Neural cell (in vitro differentiated cells): ENCODE results near the gene C1orf35. TPM values are rescaled to one million over a fixed set of nuclear protein-coding genes. Genes with fewer than 3 reads are reported as not detected.

Experiments
- H2AFZ ChIP-seq: fragments of 200-600, 300-800 bp; sonication (generic), shearing (Covaris generic); 2 replicates; pipeline ENCODE4 v1.6.0; 2014; ENCODE audit warnings: low read depth, mild to moderate bottlenecking, antibody characterized with exemption, low read length, moderate library complexity
- H3F3A ChIP-seq: fragments of 200-600 bp; shearing (Covaris generic); 2 replicates; pipeline ENCODE4 v1.6.1; 2016; ENCODE audit warnings: mild to moderate bottlenecking, moderate library complexity, mixed read lengths, antibody characterized with exemption, low read length; ENCODE audit not compliant: insufficient read depth, poor library complexity, severe bottlenecking
- H3K27ac ChIP-seq: fragments of 200-600, 300-800 bp; sonication (generic), shearing (Covaris generic); 2 replicates; pipeline ENCODE4 v1.5.1; 2014; ENCODE audit warnings: mild to moderate bottlenecking, low read length, moderate library complexity
- H3K27me3 ChIP-seq: fragments of 300-800, 200-600 bp; sonication (generic), shearing (Covaris generic); 2 replicates; pipeline ENCODE4 v1.6.0; 2014; ENCODE audit warnings: mild to moderate bottlenecking, low read depth, low read length, moderate library complexity; ENCODE audit not compliant: insufficient read depth
- H3K36me3 ChIP-seq: fragments of 300-800, 200-600 bp; sonication (generic), shearing (Covaris generic); 2 replicates; pipeline ENCODE4 v1.5.1; 2014; ENCODE audit warnings: mild to moderate bottlenecking, antibody characterized with exemption, low read length, moderate library complexity; ENCODE audit not compliant: insufficient read depth
- H3K4me2 ChIP-seq: fragments of 300-800, 200-600 bp; sonication (generic), shearing (Covaris generic); 2 replicates; pipeline ENCODE4 v1.6.0; 2014; ENCODE audit warnings: mild to moderate bottlenecking, low read length
- H3K4me3 ChIP-seq: fragments of 300-800, 200-600 bp; sonication (generic), shearing (Covaris generic); 2 replicates; pipeline ENCODE4 v1.5.1; 2014; ENCODE audit warnings: mild to moderate bottlenecking, low read length, moderate library complexity
- H3K79me2 ChIP-seq: fragments of 200-600 bp; shearing (Covaris generic); replicated peaks from 2 replicates; pipeline ENCODE4 v1.6.0; 2014; ENCODE audit warnings: mild to moderate bottlenecking, low read length, moderate library complexity; ENCODE audit not compliant: insufficient read depth
- H3K9ac ChIP-seq: fragments of 300-800, 200-600 bp; sonication (generic), shearing (Covaris generic); 2 replicates; pipeline ENCODE4 v1.6.1; 2016; ENCODE audit warnings: mild to moderate bottlenecking, low read length, mixed read lengths
- H3K9me2 ChIP-seq: fragments of 200-600 bp; shearing (Covaris generic); 2 replicates; pipeline ENCODE4 v1.6.1; 2016; ENCODE audit warnings: mild to moderate bottlenecking, low read length, mixed read lengths; ENCODE audit not compliant: insufficient read depth
- H3K9me3 ChIP-seq: fragments of 200-600, 300-800 bp; sonication (generic), shearing (Covaris generic); 2 replicates; pipeline ENCODE4 v1.6.1; 2016; ENCODE audit warnings: mild to moderate bottlenecking, mixed run types, low read length, moderate library complexity, mixed read lengths
- H4K20me1 ChIP-seq: fragments of 200-600 bp; shearing (Covaris generic); 2 replicates; pipeline ENCODE4 v1.6.1; 2016; ENCODE audit warnings: mild to moderate bottlenecking, mixed run types; ENCODE audit not compliant: insufficient read depth
- EP300 ChIP-seq: fragments of 450-650 bp; conservative IDR thresholded peaks from 2 replicates; pipeline ENCODE4 v1.6.1; 2014; ENCODE audit warnings: antibody characterized with exemption, mild to moderate bottlenecking, moderate library complexity; ENCODE audit not compliant: poor library complexity, severe bottlenecking
- EZH2 ChIP-seq: fragments of 200-600, 300-800 bp; shearing (Covaris generic), sonication (generic); IDR thresholded peaks from 2 replicates; pipeline ENCODE4 v1.6.1; 2014; ENCODE audit warnings: antibody characterized with exemption, low read length, borderline replicate concordance, mild to moderate bottlenecking; ENCODE audit not compliant: insufficient read depth, poor library complexity, severe bottlenecking
- MXI1 ChIP-seq: fragments of 450-650 bp; conservative IDR thresholded peaks from 2 replicates; pipeline ENCODE4 v1.6.1; 2014; ENCODE audit warnings: antibody characterized with exemption, mild to moderate bottlenecking; ENCODE audit not compliant: poor library complexity, severe bottlenecking
- POLR2AphosphoS5 ChIP-seq: IDR thresholded peaks from 2 replicates; pipeline ENCODE4 v1.6.1; 2012
- RAD21 ChIP-seq: fragments of 450-650 bp; conservative IDR thresholded peaks from 2 replicates; pipeline ENCODE4 v1.6.1; 2014; ENCODE audit warnings: antibody characterized with exemption, mild to moderate bottlenecking, moderate library complexity
- SMC3 ChIP-seq: fragments of 450-650 bp; conservative IDR thresholded peaks from 2 replicates; pipeline ENCODE4 v1.6.1; 2014; ENCODE audit warnings: antibody characterized with exemption, mild to moderate bottlenecking, moderate library complexity; ENCODE audit not compliant: poor library complexity
- TAF1 ChIP-seq: IDR thresholded peaks from 2 replicates; pipeline ENCODE4 v1.6.1; 2012; ENCODE audit warnings: low read depth
- polyA plus RNA-seq: library from polyadenylated mRNA; depleted of rRNA; stranded (reverse); fragments of >200 nt; gene quantifications from 2 replicates; pipeline ENCODE4 v1.2.3, GENCODE V29; 2014
- TF ChIP-seq, protein P1 (sequence below): IDR thresholded peaks from 2 replicates; pipeline ENCODE4 v1.6.1; 2012; ENCODE audit warnings: borderline replicate concordance
- TF ChIP-seq, protein P2 (sequence below): fragments of 450-650 bp; IDR thresholded peaks from 2 replicates; pipeline ENCODE4 v1.5.1; 2014; ENCODE audit warnings: antibody characterized with exemption, mild to moderate bottlenecking, moderate library complexity; ENCODE audit not compliant: poor library complexity, severe bottlenecking

Gene C1orf35
- polyA plus RNA-seq, 1 donor from 2014 or later = 32.8 TPM

DNA sequence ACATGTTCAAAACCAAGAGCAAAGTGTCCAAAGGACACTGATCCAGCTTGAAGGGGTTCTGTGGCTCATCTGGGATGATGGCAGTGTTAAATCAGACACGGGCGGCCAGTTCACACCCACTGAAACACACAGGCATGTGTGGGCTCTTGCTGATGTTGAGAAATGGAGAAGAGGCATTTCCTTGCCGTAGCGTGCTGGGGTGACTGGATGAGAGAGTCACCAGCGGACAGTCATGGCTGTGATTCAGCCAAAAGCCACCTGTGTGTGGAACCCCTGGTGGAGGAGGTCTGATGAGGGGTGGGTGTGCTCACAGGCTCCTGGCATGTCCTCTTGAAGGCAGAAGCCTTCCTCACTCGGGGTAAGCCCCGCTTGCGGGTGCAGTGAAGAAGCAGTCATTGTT is 7.2 kb downstream of the C1orf35 start:
- H3K27me3 ChIP-seq = no peaks in the 10 kb centered on the region
- H3K27ac ChIP-seq = no peak overlapping the region
- H3K79me2 ChIP-seq = peaks cover 60% of the 10 kb centered on the region
- no peaks in the 10 kb centered on the region for H4K20me1 ChIP-seq
- H3K9ac ChIP-seq = no peak overlapping the region
- peaks cover 4% of the 10 kb centered on the region for H3K9me3 ChIP-seq
- TF ChIP-seq SMC3 = no peak
- TF ChIP-seq RAD21 = no peak
- no peak for TF ChIP-seq TAF1
- TF ChIP-seq POLR2AphosphoS5 = no peak
- TF ChIP-seq, protein P1, sequence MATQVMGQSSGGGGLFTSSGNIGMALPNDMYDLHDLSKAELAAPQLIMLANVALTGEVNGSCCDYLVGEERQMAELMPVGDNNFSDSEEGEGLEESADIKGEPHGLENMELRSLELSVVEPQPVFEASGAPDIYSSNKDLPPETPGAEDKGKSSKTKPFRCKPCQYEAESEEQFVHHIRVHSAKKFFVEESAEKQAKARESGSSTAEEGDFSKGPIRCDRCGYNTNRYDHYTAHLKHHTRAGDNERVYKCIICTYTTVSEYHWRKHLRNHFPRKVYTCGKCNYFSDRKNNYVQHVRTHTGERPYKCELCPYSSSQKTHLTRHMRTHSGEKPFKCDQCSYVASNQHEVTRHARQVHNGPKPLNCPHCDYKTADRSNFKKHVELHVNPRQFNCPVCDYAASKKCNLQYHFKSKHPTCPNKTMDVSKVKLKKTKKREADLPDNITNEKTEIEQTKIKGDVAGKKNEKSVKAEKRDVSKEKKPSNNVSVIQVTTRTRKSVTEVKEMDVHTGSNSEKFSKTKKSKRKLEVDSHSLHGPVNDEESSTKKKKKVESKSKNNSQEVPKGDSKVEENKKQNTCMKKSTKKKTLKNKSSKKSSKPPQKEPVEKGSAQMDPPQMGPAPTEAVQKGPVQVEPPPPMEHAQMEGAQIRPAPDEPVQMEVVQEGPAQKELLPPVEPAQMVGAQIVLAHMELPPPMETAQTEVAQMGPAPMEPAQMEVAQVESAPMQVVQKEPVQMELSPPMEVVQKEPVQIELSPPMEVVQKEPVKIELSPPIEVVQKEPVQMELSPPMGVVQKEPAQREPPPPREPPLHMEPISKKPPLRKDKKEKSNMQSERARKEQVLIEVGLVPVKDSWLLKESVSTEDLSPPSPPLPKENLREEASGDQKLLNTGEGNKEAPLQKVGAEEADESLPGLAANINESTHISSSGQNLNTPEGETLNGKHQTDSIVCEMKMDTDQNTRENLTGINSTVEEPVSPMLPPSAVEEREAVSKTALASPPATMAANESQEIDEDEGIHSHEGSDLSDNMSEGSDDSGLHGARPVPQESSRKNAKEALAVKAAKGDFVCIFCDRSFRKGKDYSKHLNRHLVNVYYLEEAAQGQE = no peak
- no peak for TF ChIP-seq EZH2
- no peak for TF ChIP-seq EP300
- TF ChIP-seq, protein P2, sequence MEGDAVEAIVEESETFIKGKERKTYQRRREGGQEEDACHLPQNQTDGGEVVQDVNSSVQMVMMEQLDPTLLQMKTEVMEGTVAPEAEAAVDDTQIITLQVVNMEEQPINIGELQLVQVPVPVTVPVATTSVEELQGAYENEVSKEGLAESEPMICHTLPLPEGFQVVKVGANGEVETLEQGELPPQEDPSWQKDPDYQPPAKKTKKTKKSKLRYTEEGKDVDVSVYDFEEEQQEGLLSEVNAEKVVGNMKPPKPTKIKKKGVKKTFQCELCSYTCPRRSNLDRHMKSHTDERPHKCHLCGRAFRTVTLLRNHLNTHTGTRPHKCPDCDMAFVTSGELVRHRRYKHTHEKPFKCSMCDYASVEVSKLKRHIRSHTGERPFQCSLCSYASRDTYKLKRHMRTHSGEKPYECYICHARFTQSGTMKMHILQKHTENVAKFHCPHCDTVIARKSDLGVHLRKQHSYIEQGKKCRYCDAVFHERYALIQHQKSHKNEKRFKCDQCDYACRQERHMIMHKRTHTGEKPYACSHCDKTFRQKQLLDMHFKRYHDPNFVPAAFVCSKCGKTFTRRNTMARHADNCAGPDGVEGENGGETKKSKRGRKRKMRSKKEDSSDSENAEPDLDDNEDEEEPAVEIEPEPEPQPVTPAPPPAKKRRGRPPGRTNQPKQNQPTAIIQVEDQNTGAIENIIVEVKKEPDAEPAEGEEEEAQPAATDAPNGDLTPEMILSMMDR = no peak
- no peak for TF ChIP-seq MXI1
- no peak overlapping the region for H3K4me2 ChIP-seq
- H3K4me3 ChIP-seq = no peak overlapping the region
- H3K9me2 ChIP-seq = no peaks in the 10 kb centered on the region
- H3K36me3 ChIP-seq = peaks cover 15% of the 10 kb centered on the region
- no peaks in the 10 kb centered on the region for H3F3A ChIP-seq
- no peak overlapping the region for H2AFZ ChIP-seq

DNA sequence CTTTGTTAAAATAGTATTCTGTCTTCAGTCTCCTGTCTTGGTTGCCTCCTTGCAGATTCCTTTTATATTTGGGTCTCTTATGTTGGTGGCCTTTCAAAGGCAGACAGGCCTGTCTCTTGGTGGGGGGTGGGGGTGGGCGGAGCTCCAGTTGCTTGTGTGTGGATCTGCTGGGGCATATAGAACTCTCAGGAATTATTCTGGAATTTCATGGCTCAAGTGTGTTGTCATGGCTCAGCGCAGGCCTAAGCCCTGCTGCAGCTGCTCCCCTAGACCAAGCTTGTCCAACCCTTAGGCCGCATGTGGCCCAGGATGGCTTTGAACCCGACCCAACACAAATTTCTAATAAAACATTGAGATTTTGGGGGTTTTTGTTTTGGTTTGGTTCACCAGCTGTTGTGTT is 8.0 kb downstream of the C1orf35 start:
- no peaks in the 10 kb centered on the region for H3K27me3 ChIP-seq
- H3K4me2 ChIP-seq = no peak overlapping the region
- no peak overlapping the region for H3K27ac ChIP-seq
- no peak overlapping the region for H3K9ac ChIP-seq
- peaks cover 66% of the 10 kb centered on the region for H3K79me2 ChIP-seq
- no peaks in the 10 kb centered on the region for H3K9me2 ChIP-seq
- H3F3A ChIP-seq = no peaks in the 10 kb centered on the region
- H3K9me3 ChIP-seq = peaks cover 4% of the 10 kb centered on the region
- H3K4me3 ChIP-seq = no peak overlapping the region
- no peak overlapping the region for H2AFZ ChIP-seq
- H3K36me3 ChIP-seq = peaks cover 15% of the 10 kb centered on the region
- TF ChIP-seq EZH2 (no peak), MXI1 (no peak)
- H4K20me1 ChIP-seq = no peaks in the 10 kb centered on the region

DNA sequence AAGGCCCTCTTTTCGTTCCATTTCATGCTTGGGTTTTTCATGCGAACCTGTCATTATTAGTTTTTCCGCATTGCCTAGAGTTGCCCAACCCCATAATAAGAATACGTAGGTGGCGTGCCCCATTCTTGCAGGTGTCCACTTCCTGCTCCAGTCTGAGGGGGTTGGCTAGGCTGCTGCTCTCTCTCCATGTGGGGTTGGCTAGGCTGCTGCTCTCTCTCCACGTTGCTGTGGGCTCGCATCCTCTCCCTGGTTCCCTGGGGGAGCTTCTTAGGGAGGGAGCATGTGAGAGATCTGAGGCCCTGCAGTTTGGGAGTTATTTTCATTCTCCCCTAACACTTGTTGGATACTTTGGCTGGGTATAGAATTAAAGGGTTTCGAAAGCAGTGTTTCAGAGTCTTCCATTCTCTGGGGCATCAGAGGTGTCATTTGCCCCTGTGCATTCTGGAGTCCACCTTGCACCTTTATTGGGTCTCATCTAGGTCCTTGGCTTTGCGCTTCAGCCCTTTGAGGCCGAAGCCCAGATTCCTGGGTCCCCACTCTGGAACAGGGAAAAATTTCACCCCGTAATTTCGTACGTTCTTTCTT is 8.6 kb downstream of the C1orf35 start:
- no peaks in the 10 kb centered on the region for H3F3A ChIP-seq
- no peak overlapping the region for H3K9ac ChIP-seq
- H3K36me3 ChIP-seq = peaks cover 15% of the 10 kb centered on the region
- H3K9me2 ChIP-seq = no peaks in the 10 kb centered on the region
- peaks cover 72% of the 10 kb centered on the region for H3K79me2 ChIP-seq
- TF ChIP-seq RAD21 = no peak
- TF ChIP-seq TAF1 = no peak
- TF ChIP-seq EZH2 = no peak
- TF ChIP-seq MXI1 = no peak
- TF ChIP-seq EP300 = no peak
- TF ChIP-seq, protein P1 = no peak
- TF ChIP-seq SMC3 = no peak
- TF ChIP-seq, protein P2 = no peak
- no peak for TF ChIP-seq POLR2AphosphoS5
- peaks cover 4% of the 10 kb centered on the region for H3K9me3 ChIP-seq
- no peak overlapping the region for H2AFZ ChIP-seq
- H3K27me3 ChIP-seq = no peaks in the 10 kb centered on the region
- no peak overlapping the region for H3K4me3 ChIP-seq
- no peak overlapping the region for H3K27ac ChIP-seq
- H3K4me2 ChIP-seq = no peak overlapping the region
- no peaks in the 10 kb centered on the region for H4K20me1 ChIP-seq
